Hippocampal formation (tissue), 2 donors: ENCODE measurements around the gene EDA.
A peak's percentile ranks its signal among the peaks of the same experiment; 100 is the strongest.
"Not testable (repeated sequence)": the region's sequence is repeated elsewhere in the genome, so short reads cannot be mapped to it uniquely, and the experiment has no call there.

Experiments used
- DNase-seq, 2 donors: peaks; one replicate each; lab custom pipeline; 2025; lab: John Stamatoyannopoulos, UW

EDA gene

GRCh38 chrX:69746051-69746450 is 130.1 kb downstream of the EDA start:
- DNase-seq, result no peak

GRCh38 chrX:69748055-69748454 is 132.1 kb downstream of the EDA start:
- no peak for DNase-seq

GRCh38 chrX:69759921-69760625 is 144.2 kb downstream of the EDA start:
- DNase-seq, result peak in 1 of 2 donors; percentile 53

GRCh38 chrX:69761633-69762032 is 145.7 kb downstream of the EDA start:
- DNase-seq, result no peak

- no peak for DNase-seq
These were observed 146.4 kb downstream of the EDA start for GRCh38 chrX:69762340-69762739.

GRCh38 chrX:69793260-69793935 is 177.5 kb downstream of the EDA start:
- no peak for DNase-seq

- DNase-seq, result no peak
These were observed 179.8 kb downstream of the EDA start for GRCh38 chrX:69795702-69796101.

- DNase-seq, result no peak
These were observed 191.5 kb downstream of the EDA start for GRCh38 chrX:69807400-69807799.

GRCh38 chrX:69808375-69808774 is 192.5 kb downstream of the EDA start:
- DNase-seq, result no peak

- DNase-seq, result no peak
These were observed 197.8 kb downstream of the EDA start for GRCh38 chrX:69813677-69814076.

- DNase-seq, result no peak
These were observed 199.2 kb downstream of the EDA start for GRCh38 chrX:69815063-69815462.

GRCh38 chrX:69815519-69815918 is 199.6 kb downstream of the EDA start:
- no peak for DNase-seq

GRCh38 chrX:69844636-69845035 is 228.7 kb downstream of the EDA start:
- DNase-seq, result no peak

- DNase-seq, result not testable (repeated sequence)
These were observed 244.1 kb downstream of the EDA start for GRCh38 chrX:69859999-69860398.

GRCh38 chrX:69876221-69876620 is 260.3 kb downstream of the EDA start:
- no peak for DNase-seq

GRCh38 chrX:69884210-69884609 is 268.3 kb downstream of the EDA start:
- no peak for DNase-seq

- DNase-seq, result no peak
These were observed 280.1 kb downstream of the EDA start for GRCh38 chrX:69896046-69896445.

GRCh38 chrX:69900491-69900890 is 284.6 kb downstream of the EDA start:
- DNase-seq, result no peak

GRCh38 chrX:69906447-69906846 is 290.5 kb downstream of the EDA start:
- no peak for DNase-seq

GRCh38 chrX:69914781-69915180 is 298.9 kb downstream of the EDA start:
- no peak for DNase-seq

- no peak for DNase-seq
These were observed 303.8 kb downstream of the EDA start for GRCh38 chrX:69919749-69920148.

GRCh38 chrX:69932323-69932722 is 316.4 kb downstream of the EDA start:
- no peak for DNase-seq

- no peak for DNase-seq
These were observed 332.4 kb downstream of the EDA start for GRCh38 chrX:69948276-69948797.
